Measurements from ENCODE around the gene STXBP4. TPM values are rescaled to one million over a fixed set of nuclear protein-coding genes. Genes with fewer than 3 reads are reported as not detected.

STXBP4 gene
- total RNA-seq, 1 donor from 2014 or later: 12.6 TPM

DNA sequence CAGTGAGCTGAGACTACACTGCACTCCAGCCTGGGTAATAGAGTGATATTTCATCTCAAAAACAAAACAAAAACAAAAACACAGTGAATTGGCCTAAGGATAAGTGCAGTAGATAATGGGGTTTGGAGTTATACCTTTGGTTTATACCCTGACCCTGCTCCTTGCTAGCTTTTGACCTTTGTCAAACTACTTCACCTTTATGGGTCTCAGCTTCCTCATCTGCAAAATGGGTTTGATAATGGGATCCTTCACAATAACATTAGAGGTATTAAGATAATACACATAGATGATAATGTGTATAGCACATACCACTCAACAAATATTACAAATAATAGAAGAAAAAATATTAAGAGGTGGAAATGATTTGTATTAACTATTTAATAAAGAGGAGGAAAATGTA lies 85.9 kb downstream of the STXBP4 start:
- DNase-seq (ENCODE audit: low read depth) (no peak), FAIRE-seq (no peak)
- TF ChIP-seq, protein P1, sequence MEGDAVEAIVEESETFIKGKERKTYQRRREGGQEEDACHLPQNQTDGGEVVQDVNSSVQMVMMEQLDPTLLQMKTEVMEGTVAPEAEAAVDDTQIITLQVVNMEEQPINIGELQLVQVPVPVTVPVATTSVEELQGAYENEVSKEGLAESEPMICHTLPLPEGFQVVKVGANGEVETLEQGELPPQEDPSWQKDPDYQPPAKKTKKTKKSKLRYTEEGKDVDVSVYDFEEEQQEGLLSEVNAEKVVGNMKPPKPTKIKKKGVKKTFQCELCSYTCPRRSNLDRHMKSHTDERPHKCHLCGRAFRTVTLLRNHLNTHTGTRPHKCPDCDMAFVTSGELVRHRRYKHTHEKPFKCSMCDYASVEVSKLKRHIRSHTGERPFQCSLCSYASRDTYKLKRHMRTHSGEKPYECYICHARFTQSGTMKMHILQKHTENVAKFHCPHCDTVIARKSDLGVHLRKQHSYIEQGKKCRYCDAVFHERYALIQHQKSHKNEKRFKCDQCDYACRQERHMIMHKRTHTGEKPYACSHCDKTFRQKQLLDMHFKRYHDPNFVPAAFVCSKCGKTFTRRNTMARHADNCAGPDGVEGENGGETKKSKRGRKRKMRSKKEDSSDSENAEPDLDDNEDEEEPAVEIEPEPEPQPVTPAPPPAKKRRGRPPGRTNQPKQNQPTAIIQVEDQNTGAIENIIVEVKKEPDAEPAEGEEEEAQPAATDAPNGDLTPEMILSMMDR (IDR thresholded peaks at IDR 0.05; ENCODE audit: insufficient read depth, low read depth, low read length): no peak
- H3K27me3 Mint-ChIP-seq (ENCODE audit: low read depth, unreplicated experiment): no peaks in the 10 kb centered on the region
- Histone ChIP-seq H3K27ac (ENCODE audit: low read depth, low read length) (no peak overlapping the region), H3K79me2 (ENCODE audit: insufficient read depth, low read length) (no peaks in the 10 kb centered on the region), H3K4me2 (ENCODE audit: low read length) (no peak overlapping the region), H2AFZ (ENCODE audit: low read depth, low read length) (no peak overlapping the region), H3K9me3 (ENCODE audit: insufficient read depth, low read depth, low read length) (no peaks in the 10 kb centered on the region), H3K36me3 (ENCODE audit: insufficient read depth, low read length) (no peaks in the 10 kb centered on the region), H3K27me3 (ENCODE audit: insufficient read depth, low read length) (no peaks in the 10 kb centered on the region), H4K20me1 (ENCODE audit: insufficient read depth, low read length) (no peaks in the 10 kb centered on the region), H3K4me1 (ENCODE audit: insufficient read depth, low read length) (no peaks in the 10 kb centered on the region), H3K4me3 (ENCODE audit: insufficient read depth, low read depth, low read length) (no peak overlapping the region), H3K9ac (ENCODE audit: low read length) (no peak overlapping the region)
- no peak overlapping the region for H3K27ac Mint-ChIP-seq (ENCODE audit: unreplicated experiment)
- no peak overlapping the region for H3K4me3 Mint-ChIP-seq (ENCODE audit: unreplicated experiment)
- no peaks in the 10 kb centered on the region for H3K36me3 Mint-ChIP-seq (ENCODE audit: low read depth, unreplicated experiment)
- no peaks in the 10 kb centered on the region for H3K9me3 Mint-ChIP-seq (ENCODE audit: unreplicated experiment)
- H3K4me1 Mint-ChIP-seq (ENCODE audit: low read depth, unreplicated experiment): no peaks in the 10 kb centered on the region

DNA sequence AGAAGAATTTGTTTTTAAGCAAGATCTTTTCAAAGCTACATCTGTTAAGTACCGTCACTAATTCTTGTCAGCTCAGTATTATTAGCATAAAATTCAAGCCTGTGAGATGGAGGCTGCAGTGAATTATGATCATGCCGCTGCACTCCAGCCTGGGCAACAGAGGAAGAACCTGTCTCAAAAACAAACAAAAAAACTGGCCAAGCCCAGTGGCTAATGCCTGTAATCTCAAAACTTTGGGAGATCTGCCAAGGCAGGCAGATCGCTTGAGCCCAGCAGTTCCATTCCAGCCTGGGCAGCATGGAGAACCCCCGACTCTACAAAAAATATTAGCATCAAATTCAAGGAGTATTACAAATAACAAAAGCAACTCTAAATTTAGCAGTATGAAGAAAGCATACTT lies 88.0 kb downstream of the STXBP4 start:
- Histone ChIP-seq H3K27ac (ENCODE audit: low read depth, low read length) (no peak overlapping the region), H3K4me3 (ENCODE audit: insufficient read depth, low read depth, low read length) (no peak overlapping the region), H3K36me3 (ENCODE audit: insufficient read depth, low read length) (no peaks in the 10 kb centered on the region), H4K20me1 (ENCODE audit: insufficient read depth, low read length) (no peaks in the 10 kb centered on the region), H2AFZ (ENCODE audit: low read depth, low read length) (no peak overlapping the region), H3K79me2 (ENCODE audit: insufficient read depth, low read length) (no peaks in the 10 kb centered on the region), H3K9ac (ENCODE audit: low read length) (no peak overlapping the region), H3K27me3 (ENCODE audit: insufficient read depth, low read length) (no peaks in the 10 kb centered on the region), H3K9me3 (ENCODE audit: insufficient read depth, low read depth, low read length) (no peaks in the 10 kb centered on the region), H3K4me2 (ENCODE audit: low read length) (no peak overlapping the region), H3K4me1 (ENCODE audit: insufficient read depth, low read length) (no peaks in the 10 kb centered on the region)
- Mint-ChIP-seq H3K27ac (ENCODE audit: unreplicated experiment) (no peak overlapping the region), H3K27me3 (ENCODE audit: low read depth, unreplicated experiment) (no peaks in the 10 kb centered on the region), H3K4me1 (ENCODE audit: low read depth, unreplicated experiment) (no peaks in the 10 kb centered on the region), H3K9me3 (ENCODE audit: unreplicated experiment) (no peaks in the 10 kb centered on the region), H3K36me3 (ENCODE audit: low read depth, unreplicated experiment) (no peaks in the 10 kb centered on the region), H3K4me3 (ENCODE audit: unreplicated experiment) (no peak overlapping the region)
- DNase-seq (ENCODE audit: low read depth) (peak; percentile 29), FAIRE-seq (no peak)
- no peak for TF ChIP-seq EZH2 (IDR thresholded peaks at IDR 0.05; ENCODE audit: insufficient read depth, low read length)
- TF ChIP-seq, protein P1 (IDR thresholded peaks at IDR 0.05; ENCODE audit: insufficient read depth, low read depth, low read length): no peak

DNA sequence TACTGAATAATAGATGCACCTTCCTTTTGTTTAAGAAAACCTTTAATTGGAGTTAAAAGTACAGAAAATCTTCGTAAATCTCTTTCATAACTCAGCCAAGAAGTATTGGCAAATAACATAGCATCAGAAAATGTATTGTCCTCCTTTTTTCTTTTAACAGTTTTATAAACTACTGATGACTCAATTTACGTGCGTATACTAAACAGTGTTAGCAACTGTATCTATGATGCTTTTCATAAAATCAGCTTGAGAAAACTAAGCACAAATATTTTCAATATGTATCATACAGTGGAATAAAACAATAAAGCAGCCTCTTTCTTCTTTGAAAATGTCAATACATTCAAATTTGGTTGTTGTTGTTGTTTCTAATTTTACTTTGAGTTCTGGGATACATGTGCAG lies 88.6 kb downstream of the STXBP4 start:
- H3K27me3 Mint-ChIP-seq (ENCODE audit: low read depth, unreplicated experiment): no peaks in the 10 kb centered on the region
- H3K4me1 Mint-ChIP-seq (ENCODE audit: low read depth, unreplicated experiment): no peaks in the 10 kb centered on the region
- no peak for DNase-seq (ENCODE audit: low read depth)
- no peak overlapping the region for H3K9ac ChIP-seq (ENCODE audit: low read length)
- H3K36me3 Mint-ChIP-seq (ENCODE audit: low read depth, unreplicated experiment): no peaks in the 10 kb centered on the region
- no peak overlapping the region for H3K4me2 ChIP-seq (ENCODE audit: low read length)
- H3K4me1 ChIP-seq (ENCODE audit: insufficient read depth, low read length): no peaks in the 10 kb centered on the region
- FAIRE-seq: no peak
- no peak overlapping the region for H3K4me3 Mint-ChIP-seq (ENCODE audit: unreplicated experiment)
- H2AFZ ChIP-seq (ENCODE audit: low read depth, low read length): no peak overlapping the region
- no peaks in the 10 kb centered on the region for H3K27me3 ChIP-seq (ENCODE audit: insufficient read depth, low read length)
- no peaks in the 10 kb centered on the region for H3K36me3 ChIP-seq (ENCODE audit: insufficient read depth, low read length)
- H3K9me3 Mint-ChIP-seq (ENCODE audit: unreplicated experiment): no peaks in the 10 kb centered on the region
- H3K4me3 ChIP-seq (ENCODE audit: insufficient read depth, low read depth, low read length): no peak overlapping the region
- H3K9me3 ChIP-seq (ENCODE audit: insufficient read depth, low read depth, low read length): no peaks in the 10 kb centered on the region
- H3K79me2 ChIP-seq (ENCODE audit: insufficient read depth, low read length): no peaks in the 10 kb centered on the region
- no peak overlapping the region for H3K27ac ChIP-seq (ENCODE audit: low read depth, low read length)
- no peak overlapping the region for H3K27ac Mint-ChIP-seq (ENCODE audit: unreplicated experiment)
- no peaks in the 10 kb centered on the region for H4K20me1 ChIP-seq (ENCODE audit: insufficient read depth, low read length)
- TF ChIP-seq, protein P1 (IDR thresholded peaks at IDR 0.05; ENCODE audit: insufficient read depth, low read depth, low read length): no peak
- TF ChIP-seq EZH2 (IDR thresholded peaks at IDR 0.05; ENCODE audit: insufficient read depth, low read length): no peak
